ENCODE results near the gene MRPS18C. TPM values are rescaled to one million over a fixed set of nuclear protein-coding genes. Genes with fewer than 3 reads are reported as not detected.

The MRPS18C gene
- total and polyA plus RNA-seq, 9 of the 15 experiments (the other 6 are each of a cell fraction or from before 2014, with no cell fraction given), result 54.3 to 390 (median 138) TPM

GRCh38 chr4:83484500-83485461 lies 28.9 kb downstream of the MRPS18C start, which contains the start of gene ABRAXAS1 (continued):
- peak; percentile 62 for TF ChIP-seq ZBTB40 (IDR thresholded peaks at IDR 0.05)
- no peak for TF ChIP-seq ZBTB40 (CRISPR knock-in tag; IDR thresholded peaks at IDR 0.05)
- TF ChIP-seq FIP1L1 (IDR thresholded peaks at IDR 0.05; ENCODE audit: low read depth, low read length, poor library complexity, severe bottlenecking), result peak; percentile 68
- no peak for TF ChIP-seq NFXL1 (CRISPR knock-in tag; IDR thresholded peaks at IDR 0.05)
- TF ChIP-seq, protein P1, sequence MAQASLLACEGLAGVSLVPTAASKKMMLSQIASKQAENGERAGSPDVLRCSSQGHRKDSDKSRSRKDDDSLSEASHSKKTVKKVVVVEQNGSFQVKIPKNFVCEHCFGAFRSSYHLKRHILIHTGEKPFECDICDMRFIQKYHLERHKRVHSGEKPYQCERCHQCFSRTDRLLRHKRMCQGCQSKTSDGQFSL (CRISPR knock-in tag; IDR thresholded peaks at IDR 0.05), result peak; percentile 77
- TF ChIP-seq, protein P1 (tag; IDR thresholded peaks at IDR 0.05), result no peak
- TF ChIP-seq SRSF3 (IDR thresholded peaks at IDR 0.05; ENCODE audit: insufficient read depth, low read length), result no peak
- no peak for TF ChIP-seq AFF1 (IDR thresholded peaks at IDR 0.05; ENCODE audit: low read depth in 1 of 2, partially characterized antibody in 2 of 2)
- peak; percentile 79 for TF ChIP-seq RB1 (IDR thresholded peaks at IDR 0.05; ENCODE audit: low read depth)
